ENCODE measurements around the gene GNG12.

The GNG12 gene

DNA sequence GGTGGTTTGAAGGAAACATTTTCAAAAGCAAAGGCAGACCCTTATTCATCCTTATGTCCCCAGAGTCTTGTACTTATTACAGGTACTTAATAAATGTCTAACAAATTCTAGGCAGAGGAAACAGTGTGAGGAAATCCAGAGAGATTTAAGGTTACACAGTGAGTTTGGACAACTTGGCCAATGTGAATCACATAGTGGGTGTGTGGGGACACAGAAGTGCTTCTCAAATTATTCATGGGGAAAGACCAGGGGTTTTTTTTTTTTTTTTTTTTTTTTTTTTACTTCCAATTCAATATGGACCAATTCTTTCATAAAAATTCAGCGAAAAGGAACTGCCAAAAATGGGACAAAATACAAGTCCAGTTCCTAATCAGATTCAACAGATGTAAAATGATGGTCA lies 15.1 kb downstream of the GNG12 start:
- no peaks in the 10 kb centered on the region for H3K27me3 ChIP-seq (ENCODE audit: insufficient read depth, low read length)
- H3K36me3 ChIP-seq (ENCODE audit: insufficient read depth, low read length), result no peaks in the 10 kb centered on the region
- H3K4me3 ChIP-seq (ENCODE audit: low read length), result no peak overlapping the region
- H3K4me1 ChIP-seq (ENCODE audit: insufficient read depth, low read length), result no peaks in the 10 kb centered on the region
- H2AFZ ChIP-seq (ENCODE audit: low read depth, low read length), result no peak overlapping the region
- H3K9me3 ChIP-seq (ENCODE audit: low read length), result peaks cover 8% of the 10 kb centered on the region

DNA sequence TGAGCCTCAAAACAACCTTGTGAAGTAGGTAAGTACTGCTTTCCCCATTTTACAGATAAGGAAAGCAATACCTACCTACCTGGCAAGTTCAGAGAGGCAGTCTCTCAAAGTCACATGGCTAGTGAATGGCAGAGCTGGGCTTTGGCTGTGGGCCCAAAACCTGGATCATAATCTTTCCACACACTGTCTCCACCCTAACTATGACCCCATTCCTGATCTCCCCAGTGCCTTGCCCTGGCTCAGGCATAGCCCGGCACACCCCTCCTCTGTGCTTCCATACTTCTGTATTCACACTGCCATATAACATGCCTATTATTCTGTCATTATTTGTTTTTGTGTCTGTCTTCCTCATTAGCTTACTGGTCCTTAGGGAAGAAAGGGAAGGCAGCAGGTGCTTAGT lies 15.9 kb downstream of the GNG12 start:
- Histone ChIP-seq H3K27me3 (ENCODE audit: insufficient read depth, low read length) (no peaks in the 10 kb centered on the region), H3K36me3 (ENCODE audit: insufficient read depth, low read length) (no peaks in the 10 kb centered on the region), H2AFZ (ENCODE audit: low read depth, low read length) (no peak overlapping the region), H3K4me1 (ENCODE audit: insufficient read depth, low read length) (no peaks in the 10 kb centered on the region), H3K9me3 (ENCODE audit: low read length) (peaks cover 8% of the 10 kb centered on the region), H3K4me3 (ENCODE audit: low read length) (no peak overlapping the region)

GRCh38 chr1:67816506-67816905 lies 16.8 kb downstream of the GNG12 start:
- Histone ChIP-seq H3K27me3 (ENCODE audit: insufficient read depth, low read length) (no peaks in the 10 kb centered on the region), H2AFZ (ENCODE audit: low read depth, low read length) (no peak overlapping the region), H3K4me1 (ENCODE audit: insufficient read depth, low read length) (no peaks in the 10 kb centered on the region), H3K36me3 (ENCODE audit: insufficient read depth, low read length) (no peaks in the 10 kb centered on the region), H3K4me3 (ENCODE audit: low read length) (no peak overlapping the region), H3K9me3 (ENCODE audit: low read length) (peaks cover 8% of the 10 kb centered on the region)

DNA sequence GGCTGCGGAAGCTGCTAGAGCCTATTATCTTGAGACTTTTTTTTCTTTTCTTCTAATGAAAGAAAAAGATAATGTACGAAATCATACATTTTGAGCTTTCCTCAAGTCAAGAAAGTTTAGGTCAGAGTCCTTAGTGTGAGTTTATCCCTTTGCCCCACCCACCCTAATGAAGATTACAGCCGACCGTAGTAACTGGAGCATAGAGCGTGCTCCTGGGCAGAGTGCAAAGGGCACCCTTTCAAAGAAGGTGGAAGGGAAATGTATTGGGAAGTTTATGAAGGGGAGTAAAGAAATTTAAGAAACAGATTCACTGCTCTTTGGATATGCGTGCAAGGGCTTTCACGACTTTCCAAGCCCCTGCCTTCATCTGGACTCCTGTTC lies 17.2 kb downstream of the GNG12 start:
- Histone ChIP-seq H3K9me3 (ENCODE audit: low read length) (peaks cover 8% of the 10 kb centered on the region), H3K4me3 (ENCODE audit: low read length) (no peak overlapping the region), H3K27me3 (ENCODE audit: insufficient read depth, low read length) (no peaks in the 10 kb centered on the region), H3K4me1 (ENCODE audit: insufficient read depth, low read length) (no peaks in the 10 kb centered on the region), H3K36me3 (ENCODE audit: insufficient read depth, low read length) (no peaks in the 10 kb centered on the region), H2AFZ (ENCODE audit: low read depth, low read length) (no peak overlapping the region)

- Histone ChIP-seq H3K4me1 (ENCODE audit: insufficient read depth, low read length) (no peaks in the 10 kb centered on the region), H3K9me3 (ENCODE audit: low read length) (peaks cover 8% of the 10 kb centered on the region), H3K27me3 (ENCODE audit: insufficient read depth, low read length) (no peaks in the 10 kb centered on the region), H3K36me3 (ENCODE audit: insufficient read depth, low read length) (no peaks in the 10 kb centered on the region), H3K4me3 (ENCODE audit: low read length) (no peak overlapping the region), H2AFZ (ENCODE audit: low read depth, low read length) (no peak overlapping the region)
These were observed 17.8 kb downstream of the GNG12 start for GRCh38 chr1:67815303-67816094.

- Histone ChIP-seq H3K4me3 (ENCODE audit: low read length) (no peak overlapping the region), H3K9me3 (ENCODE audit: low read length) (peaks cover 10% of the 10 kb centered on the region), H3K36me3 (ENCODE audit: insufficient read depth, low read length) (no peaks in the 10 kb centered on the region), H3K27me3 (ENCODE audit: insufficient read depth, low read length) (no peaks in the 10 kb centered on the region), H2AFZ (ENCODE audit: low read depth, low read length) (no peak overlapping the region), H3K4me1 (ENCODE audit: insufficient read depth, low read length) (no peaks in the 10 kb centered on the region)
These were observed 19.0 kb downstream of the GNG12 start for GRCh38 chr1:67814121-67814772.

GRCh38 chr1:67812226-67812625 lies 21.0 kb downstream of the GNG12 start:
- Histone ChIP-seq H3K36me3 (ENCODE audit: insufficient read depth, low read length) (no peaks in the 10 kb centered on the region), H3K4me3 (ENCODE audit: low read length) (no peak overlapping the region), H3K27me3 (ENCODE audit: insufficient read depth, low read length) (no peaks in the 10 kb centered on the region), H3K4me1 (ENCODE audit: insufficient read depth, low read length) (no peaks in the 10 kb centered on the region), H2AFZ (ENCODE audit: low read depth, low read length) (no peak overlapping the region), H3K9me3 (ENCODE audit: low read length) (peaks cover 10% of the 10 kb centered on the region)

DNA sequence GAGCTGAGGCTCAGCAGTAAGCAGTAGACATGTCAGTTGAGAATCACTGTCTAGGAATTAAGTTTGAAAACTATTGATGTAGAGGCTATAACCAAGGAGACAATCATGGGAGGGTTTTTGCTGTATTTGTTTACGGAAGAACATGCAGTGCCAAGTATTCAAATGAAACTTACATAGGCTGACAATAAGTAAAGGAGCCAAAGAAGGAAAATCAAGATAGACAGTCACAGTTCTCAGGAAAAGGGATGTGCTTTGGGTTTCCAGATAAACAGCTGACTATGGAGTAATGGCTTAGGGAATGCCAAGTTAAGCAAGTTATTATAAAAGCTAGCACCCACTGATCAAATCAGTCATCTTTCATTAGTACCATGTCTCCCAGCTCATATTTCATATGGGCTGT lies 21.5 kb downstream of the GNG12 start:
- Histone ChIP-seq H3K27me3 (ENCODE audit: insufficient read depth, low read length) (no peaks in the 10 kb centered on the region), H3K9me3 (ENCODE audit: low read length) (peaks cover 8% of the 10 kb centered on the region), H3K4me3 (ENCODE audit: low read length) (no peak overlapping the region), H3K36me3 (ENCODE audit: insufficient read depth, low read length) (no peaks in the 10 kb centered on the region), H2AFZ (ENCODE audit: low read depth, low read length) (no peak overlapping the region), H3K4me1 (ENCODE audit: insufficient read depth, low read length) (no peaks in the 10 kb centered on the region)

DNA sequence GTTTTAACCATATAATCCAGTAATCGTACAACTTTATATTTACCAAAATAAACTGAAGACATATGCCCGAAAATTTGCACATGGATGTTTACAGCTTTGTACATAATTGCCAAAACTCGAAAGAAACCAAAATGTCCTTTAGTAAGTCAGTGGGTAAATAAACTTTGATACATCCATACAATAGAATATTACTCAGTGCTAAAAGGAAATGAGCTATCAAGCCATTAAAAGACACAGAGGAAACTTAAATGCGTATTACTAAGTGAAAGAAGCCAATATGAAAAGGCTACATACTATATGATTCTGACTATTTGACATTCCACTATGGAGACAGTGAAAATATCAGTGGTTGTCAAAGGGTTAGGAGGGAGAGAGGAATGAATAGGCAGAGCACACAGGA lies 23.4 kb downstream of the GNG12 start:
- no peak overlapping the region for H3K4me3 ChIP-seq (ENCODE audit: low read length)

DNA sequence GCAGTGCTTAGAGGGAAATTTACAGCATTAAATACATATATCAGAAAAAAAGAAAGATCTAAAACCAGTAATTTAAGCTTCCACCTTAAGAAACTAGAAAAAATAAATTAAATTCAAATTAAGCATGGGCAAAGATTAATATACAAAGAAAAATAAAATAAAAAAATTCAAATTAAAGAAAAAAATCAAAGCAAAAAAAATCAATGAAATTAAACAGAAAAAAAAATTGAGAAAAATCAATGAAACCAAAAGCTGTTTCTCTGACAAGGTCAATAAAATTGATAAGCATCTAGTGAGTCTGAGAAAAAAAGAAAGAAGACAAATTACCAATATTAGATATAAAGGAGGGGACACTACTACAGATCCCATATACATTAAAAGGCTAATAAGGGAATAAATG lies 26.0 kb downstream of the GNG12 start:
- peaks cover 8% of the 10 kb centered on the region for H3K4me1 ChIP-seq (ENCODE audit: insufficient read depth, low read length)
- H3K27me3 ChIP-seq (ENCODE audit: insufficient read depth, low read length), result no peaks in the 10 kb centered on the region
- no peak overlapping the region for H2AFZ ChIP-seq (ENCODE audit: low read depth, low read length)
- no peaks in the 10 kb centered on the region for H3K36me3 ChIP-seq (ENCODE audit: insufficient read depth, low read length)
- H3K4me3 ChIP-seq (ENCODE audit: low read length), result no peak overlapping the region
- peaks cover 2% of the 10 kb centered on the region for H3K9me3 ChIP-seq (ENCODE audit: low read length)

More for the DNA sequence above, 23.4 kb downstream of the GNG12 start:
- no peak overlapping the region for H2AFZ ChIP-seq (ENCODE audit: low read depth, low read length)
- no peaks in the 10 kb centered on the region for H3K36me3 ChIP-seq (ENCODE audit: insufficient read depth, low read length)
- no peaks in the 10 kb centered on the region for H3K4me1 ChIP-seq (ENCODE audit: insufficient read depth, low read length)
- H3K27me3 ChIP-seq (ENCODE audit: insufficient read depth, low read length), result no peaks in the 10 kb centered on the region
- peaks cover 2% of the 10 kb centered on the region for H3K9me3 ChIP-seq (ENCODE audit: low read length)

DNA sequence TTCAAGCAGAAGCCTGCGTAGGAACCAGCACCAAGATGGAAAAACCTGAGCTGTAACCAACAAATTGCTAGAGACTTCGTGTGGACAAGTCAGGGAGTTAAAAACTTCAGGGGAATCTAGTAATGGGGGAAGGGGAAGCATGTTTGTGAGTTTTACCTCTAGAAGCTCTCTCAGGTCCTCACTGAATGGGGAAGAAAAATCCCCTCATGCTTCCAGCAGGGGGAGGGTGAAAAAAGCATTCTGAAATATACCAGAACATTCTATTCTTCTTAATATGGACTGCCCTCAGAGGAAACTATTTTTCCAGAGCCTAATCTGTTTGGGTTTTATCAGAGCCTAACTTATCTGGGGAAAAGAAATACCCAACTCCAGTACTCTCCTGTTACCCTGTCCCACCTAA lies 28.6 kb downstream of the GNG12 start:
- H3K4me3 ChIP-seq (ENCODE audit: low read length), result no peak overlapping the region

DNA sequence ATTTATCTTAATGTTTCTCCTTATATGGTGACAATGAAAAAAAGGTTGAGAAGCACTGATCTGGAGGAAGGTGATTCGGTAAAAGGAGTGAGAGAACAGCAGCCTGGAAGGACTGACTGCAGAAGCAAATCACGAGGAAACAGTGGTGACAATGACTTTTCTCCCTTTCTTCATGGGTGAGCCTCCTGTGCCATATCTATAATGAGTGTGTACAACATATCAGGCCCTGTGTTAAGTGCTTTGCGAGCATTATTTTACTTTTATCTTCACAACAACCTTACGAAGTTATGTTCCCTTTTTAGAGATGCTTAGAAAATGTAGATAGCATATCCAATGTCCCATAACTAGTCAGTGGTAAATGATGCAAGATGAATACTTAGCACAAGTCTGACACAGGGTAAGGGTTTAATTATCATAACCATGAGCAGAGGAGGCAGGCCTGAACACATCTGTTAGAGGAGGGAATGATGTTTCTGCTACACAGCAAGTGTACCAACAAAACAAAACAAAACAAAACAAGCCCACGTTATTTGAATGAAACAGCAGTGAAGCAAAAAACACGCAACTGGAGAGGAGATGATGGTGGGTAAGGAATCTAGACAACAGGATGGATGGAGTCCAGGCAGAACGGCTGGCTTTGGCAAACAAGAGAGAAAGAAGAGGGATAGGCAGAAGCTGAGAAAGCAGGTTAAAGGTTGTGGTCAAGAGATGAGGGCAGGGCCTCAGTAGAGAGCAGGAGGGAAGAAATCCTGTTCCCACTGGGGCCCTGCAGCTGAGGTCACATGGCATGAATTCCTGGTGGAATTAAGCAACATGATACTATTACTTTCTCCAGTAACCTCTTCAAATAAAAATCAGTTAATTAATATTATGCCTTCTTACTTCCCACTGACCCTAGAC lies 29.6 kb downstream of the GNG12 start:
- Histone ChIP-seq H3K4me1 (ENCODE audit: insufficient read depth, low read length) (peaks cover 8% of the 10 kb centered on the region), H3K36me3 (ENCODE audit: insufficient read depth, low read length) (no peaks in the 10 kb centered on the region), H3K4me3 (ENCODE audit: low read length) (no peak overlapping the region), H3K9me3 (ENCODE audit: low read length) (no peaks in the 10 kb centered on the region), H3K27me3 (ENCODE audit: insufficient read depth, low read length) (no peaks in the 10 kb centered on the region), H2AFZ (ENCODE audit: low read depth, low read length) (no peak overlapping the region)

More for the DNA sequence above, 28.6 kb downstream of the GNG12 start:
- no peak overlapping the region for H2AFZ ChIP-seq (ENCODE audit: low read depth, low read length)
- H3K27me3 ChIP-seq (ENCODE audit: insufficient read depth, low read length), result no peaks in the 10 kb centered on the region
- H3K4me1 ChIP-seq (ENCODE audit: insufficient read depth, low read length), result peaks cover 8% of the 10 kb centered on the region
- peaks cover 2% of the 10 kb centered on the region for H3K9me3 ChIP-seq (ENCODE audit: low read length)
- no peaks in the 10 kb centered on the region for H3K36me3 ChIP-seq (ENCODE audit: insufficient read depth, low read length)

DNA sequence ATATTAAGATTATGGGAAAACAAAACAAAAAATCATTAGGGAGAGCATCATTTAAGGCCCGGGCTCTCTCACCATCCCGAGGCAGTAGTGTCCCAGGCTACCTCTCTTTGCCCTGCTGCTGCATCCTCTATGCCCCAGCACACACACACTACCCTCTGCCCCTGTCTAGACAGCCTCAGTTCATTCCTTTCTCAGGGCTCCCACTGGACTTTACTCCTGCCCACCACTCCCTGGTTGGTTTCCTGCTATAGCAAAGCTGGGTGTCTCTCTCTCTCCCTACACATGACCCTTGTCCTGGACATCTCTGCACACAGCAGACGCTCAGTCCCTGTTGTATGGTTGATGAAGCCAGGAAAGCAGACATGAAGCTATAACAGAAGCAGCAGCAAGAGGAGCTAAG lies 30.7 kb downstream of the GNG12 start:
- H3K9me3 ChIP-seq (ENCODE audit: low read length), result no peaks in the 10 kb centered on the region
- no peak overlapping the region for H2AFZ ChIP-seq (ENCODE audit: low read depth, low read length)
- H3K36me3 ChIP-seq (ENCODE audit: insufficient read depth, low read length), result no peaks in the 10 kb centered on the region
- no peaks in the 10 kb centered on the region for H3K27me3 ChIP-seq (ENCODE audit: insufficient read depth, low read length)
- H3K4me1 ChIP-seq (ENCODE audit: insufficient read depth, low read length), result peaks cover 8% of the 10 kb centered on the region
- H3K4me3 ChIP-seq (ENCODE audit: low read length), result no peak overlapping the region
